Central memory CD4-positive, alpha-beta T cell (primary cell): Measurements from ENCODE around the gene SPPL2B.

Experiments
- DNase-seq: peaks from one replicate; pipeline ENCODE4 v3.0.0; 2022

SPPL2B gene

DNA sequence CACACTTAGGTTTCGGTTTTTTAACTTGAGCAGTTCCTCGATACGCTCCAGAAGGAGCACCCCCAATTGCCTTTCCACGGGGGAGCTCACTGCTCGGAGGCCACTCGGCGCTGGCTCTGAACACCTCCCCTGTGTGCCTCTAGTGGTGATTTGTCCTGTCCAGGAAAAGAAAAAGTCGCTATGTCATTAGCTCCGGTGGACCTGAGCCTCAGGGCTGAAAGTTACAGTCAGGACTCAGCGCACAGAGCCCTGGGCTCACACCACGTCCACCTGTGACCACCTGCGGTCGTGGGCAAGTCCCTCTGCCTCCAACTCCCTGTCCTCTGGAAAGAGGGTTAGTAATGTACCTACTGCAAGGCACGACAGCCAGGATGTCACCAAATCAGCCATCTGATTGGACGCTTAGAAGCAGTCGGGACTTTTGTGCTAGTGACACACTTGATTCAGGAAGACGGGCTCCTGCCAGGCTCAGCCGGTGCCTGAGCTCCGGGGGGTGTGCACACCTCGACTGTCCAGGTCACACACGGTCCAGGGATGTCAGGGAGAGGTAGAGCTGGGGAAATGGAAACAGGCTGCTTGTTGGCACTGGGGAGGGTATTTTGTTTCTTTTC, 27.7 kb downstream of the SPPL2B start:
- no peak for DNase-seq

DNA sequence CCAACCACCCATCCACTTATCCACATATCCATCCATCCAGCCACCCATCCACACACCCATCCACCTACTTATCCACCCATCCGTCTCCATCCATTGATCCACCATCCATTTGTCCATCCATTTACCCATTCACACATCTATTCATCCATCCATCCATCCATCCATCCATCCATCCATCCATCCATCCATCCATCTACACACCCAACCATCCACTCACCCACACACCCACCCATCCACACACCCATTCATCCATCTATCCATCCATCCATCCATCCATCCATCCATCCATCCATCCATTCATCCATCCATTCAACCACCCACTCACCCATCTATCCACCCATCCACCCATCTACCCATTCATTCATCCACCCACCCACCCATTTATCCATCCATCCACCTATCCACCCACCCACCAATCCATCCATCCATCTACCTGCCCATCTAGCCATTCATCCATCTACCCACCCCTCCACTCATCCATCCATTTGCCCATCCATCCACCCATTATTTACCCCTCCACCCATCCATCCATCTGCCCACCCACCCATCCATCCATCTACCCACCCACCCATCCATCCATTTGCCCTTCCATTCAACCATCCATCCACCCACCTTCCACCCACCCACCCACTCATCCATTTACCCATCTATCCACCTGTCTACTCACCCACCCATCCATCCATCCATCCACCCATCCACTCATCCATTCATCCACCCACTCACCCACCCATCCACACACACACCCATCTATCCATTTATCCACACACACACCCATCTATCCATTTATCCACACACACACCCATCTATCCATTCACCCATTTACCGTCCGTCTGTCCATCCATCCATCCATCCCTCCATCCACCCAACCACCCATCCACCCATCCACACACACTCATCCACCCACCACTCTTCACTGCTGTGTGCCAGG, 29.1 kb downstream of the SPPL2B start:
- DNase-seq = no peak

DNA sequence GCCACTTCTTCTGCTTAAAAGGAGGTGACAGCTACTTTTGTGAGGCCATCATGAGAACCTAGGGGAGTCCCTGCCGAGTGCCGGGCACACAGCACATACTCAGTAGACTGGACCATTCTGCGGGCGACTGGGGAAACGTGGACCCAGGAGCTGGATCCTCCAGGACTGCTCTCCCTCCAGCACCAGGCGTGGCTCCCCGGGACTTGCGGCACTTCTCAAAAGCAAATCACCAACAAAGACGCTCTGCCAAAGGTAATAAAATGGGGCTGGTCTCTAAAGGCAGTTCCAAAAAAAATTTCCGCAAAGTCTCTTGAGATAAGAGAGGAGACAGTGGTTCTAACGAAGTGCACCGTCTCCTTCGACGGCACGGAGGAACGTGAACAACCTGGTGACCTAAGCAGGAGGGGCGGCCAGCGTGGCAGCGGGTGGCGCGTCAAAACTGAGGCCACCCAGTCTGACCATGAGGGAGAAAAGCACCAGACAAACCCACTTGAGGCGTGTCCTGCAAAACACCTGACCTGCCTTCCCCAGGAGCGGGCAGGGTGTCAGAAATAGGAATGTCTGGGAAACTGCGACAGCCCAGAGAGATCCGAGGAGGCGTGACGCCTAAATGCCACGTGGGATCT, 30.2 kb downstream of the SPPL2B start:
- DNase-seq = no peak

- no peak for DNase-seq
Observed at GRCh38 chr19:2359992-2360685, 31.7 kb downstream of the SPPL2B start, which contains the start of gene TMPRSS9. TSS of gene TMPRSS9 (plus strand) at chr19:2360265. CDS start at chr19:2389786, 29,521 bp downstream.

DNA sequence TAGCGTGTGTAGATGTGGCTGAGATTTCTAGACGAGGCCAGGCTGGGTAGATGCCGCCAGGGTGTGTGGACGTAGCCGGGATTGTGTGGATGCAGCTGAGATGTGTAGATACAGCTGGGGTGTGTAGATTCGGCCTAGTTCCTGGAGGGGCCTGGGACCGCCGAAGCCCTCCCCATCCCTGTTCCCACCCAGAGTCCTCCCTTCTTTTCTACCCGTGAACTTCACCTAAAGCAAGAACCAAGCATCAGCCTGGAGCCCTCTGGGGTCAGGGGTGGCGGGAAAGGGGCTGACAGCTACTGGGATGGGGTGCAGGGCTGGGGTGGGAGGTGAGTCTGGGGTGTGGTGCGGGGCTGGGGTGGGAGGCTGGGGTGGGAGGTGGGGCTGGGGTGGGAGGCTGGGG, 32.3 kb downstream of the SPPL2B start:
- no peak for DNase-seq

- no peak for DNase-seq
Observed at GRCh38 chr19:2361246-2362045, 33.0 kb downstream of the SPPL2B start.

GRCh38 chr19:2362046-2362969, 33.8 kb downstream of the SPPL2B start:
- no peak for DNase-seq

DNA sequence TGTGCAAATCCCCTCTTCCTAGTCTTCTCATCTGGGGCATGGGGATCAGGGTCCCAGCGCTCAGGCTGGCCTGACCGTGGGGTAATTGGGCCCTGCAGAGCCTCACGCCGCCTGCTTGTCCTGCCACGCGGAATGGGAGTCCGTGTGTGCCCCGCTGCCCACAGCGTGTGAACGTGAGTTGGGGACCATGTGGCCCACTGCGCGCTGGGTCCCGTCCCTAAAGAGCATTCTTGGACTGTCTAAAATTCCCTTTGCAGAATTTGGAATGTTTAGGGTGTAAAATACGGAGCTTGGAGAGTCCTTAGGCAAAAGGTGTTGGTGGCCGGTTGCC, 34.5 kb downstream of the SPPL2B start:
- no peak for DNase-seq

DNA sequence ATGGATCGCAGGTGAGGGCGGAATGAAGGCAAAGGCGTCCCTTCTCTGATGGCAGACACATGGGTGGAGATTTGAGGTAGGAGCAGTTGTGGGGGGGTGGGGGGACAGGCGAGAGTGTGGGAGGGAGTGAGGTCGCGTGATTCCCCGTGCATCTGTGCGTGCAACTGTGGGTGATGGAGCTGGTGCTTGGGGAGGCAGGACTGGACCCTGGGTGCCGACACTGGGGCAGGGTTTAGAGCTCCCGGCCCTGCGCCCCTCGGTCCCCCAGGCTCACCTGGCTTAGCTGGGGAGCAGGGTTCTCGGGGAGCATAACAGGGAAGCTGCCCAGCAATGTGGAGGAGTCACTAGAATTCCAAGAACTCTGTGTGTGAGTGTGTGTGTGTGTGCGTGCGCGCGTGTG, 34.9 kb downstream of the SPPL2B start:
- no peak for DNase-seq

DNA sequence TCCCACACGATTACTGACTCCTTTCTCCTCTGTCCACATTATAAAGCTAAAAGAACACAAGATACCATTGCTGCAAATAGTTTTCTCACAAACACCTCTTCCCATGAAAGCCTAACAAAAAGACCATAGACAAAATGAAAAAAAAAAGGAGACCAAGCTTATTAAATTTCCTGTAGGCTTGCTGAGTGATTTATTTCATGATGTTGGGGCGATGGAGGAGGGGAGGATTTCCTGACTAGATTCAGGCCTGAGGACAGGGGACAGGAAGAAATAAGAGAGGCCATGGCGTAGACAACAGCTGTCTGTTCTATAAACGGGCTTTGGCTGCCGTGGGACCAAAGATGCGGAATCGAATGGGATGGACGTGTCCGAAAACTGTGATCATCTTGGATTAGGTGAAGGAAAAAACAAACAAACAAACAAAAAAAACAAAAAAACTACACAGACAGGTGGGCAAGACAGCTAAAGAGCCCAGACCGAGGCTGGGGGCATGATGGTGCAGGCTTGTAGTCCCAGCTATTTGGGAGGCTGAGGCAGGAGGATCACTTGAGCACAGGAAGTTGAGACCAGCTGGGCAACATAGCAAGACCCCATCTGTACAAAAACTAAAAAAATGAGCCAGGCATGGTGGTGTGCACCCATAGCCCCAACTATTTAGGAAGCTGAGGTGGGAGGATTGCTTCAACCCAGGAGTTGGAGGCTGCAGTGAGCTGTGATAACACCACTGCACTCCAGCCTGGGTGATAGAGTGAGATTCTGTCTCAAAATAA, 36.9 kb downstream of the SPPL2B start:
- no peak for DNase-seq

GRCh38 chr19:2371656-2372055, 43.2 kb downstream of the SPPL2B start:
- DNase-seq = no peak

DNA sequence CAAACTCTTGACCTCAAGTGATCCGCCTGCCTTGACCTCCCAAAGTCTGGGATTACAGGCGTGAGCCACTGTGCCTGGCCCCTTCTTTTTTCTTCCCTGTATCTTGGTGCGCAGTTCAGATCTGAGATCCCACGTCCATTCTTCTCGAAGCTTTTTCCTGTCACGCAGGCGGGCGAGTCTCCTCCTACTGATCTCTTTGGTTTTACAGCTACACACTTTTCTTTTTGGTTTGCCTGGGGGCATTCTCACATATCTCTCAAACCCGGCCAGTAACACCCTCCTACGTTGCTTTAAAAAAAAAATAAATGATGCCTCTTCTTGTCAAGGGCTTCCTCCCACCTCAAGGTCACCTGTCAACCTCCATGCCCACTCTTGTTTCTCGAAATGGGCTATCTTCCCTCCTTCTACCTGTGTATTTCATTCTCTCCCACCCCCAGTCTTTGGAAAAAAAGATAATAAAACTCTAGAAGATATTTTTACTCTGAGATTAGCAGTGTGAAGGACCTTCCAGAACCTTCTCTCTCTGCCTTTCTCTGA, 43.7 kb downstream of the SPPL2B start:
- DNase-seq = no peak

DNA sequence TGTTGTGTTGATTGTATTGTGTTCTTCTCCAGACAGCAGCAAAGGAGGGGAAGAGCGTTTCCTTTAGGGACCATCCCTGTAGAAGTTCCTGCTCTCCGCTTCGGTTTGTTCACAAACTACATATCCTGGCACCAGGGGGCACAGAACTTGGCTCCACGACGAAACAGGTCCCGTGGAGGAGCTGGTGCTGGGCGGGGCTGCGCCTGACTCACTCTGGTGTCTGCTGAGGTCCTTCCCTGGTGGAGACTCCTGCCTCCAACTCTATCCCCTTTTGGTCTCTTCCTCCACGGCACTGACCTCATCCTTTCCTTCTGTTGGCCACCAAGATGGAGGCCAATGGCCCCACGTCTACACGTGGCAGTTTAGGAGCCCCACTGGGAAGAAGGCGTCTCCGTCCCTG, 46.3 kb downstream of the SPPL2B start:
- DNase-seq = no peak

- DNase-seq = no peak
Observed at GRCh38 chr19:2375353-2376121, 47.1 kb downstream of the SPPL2B start.

- no peak for DNase-seq
Observed at GRCh38 chr19:2376784-2377519, 48.5 kb downstream of the SPPL2B start.

DNA sequence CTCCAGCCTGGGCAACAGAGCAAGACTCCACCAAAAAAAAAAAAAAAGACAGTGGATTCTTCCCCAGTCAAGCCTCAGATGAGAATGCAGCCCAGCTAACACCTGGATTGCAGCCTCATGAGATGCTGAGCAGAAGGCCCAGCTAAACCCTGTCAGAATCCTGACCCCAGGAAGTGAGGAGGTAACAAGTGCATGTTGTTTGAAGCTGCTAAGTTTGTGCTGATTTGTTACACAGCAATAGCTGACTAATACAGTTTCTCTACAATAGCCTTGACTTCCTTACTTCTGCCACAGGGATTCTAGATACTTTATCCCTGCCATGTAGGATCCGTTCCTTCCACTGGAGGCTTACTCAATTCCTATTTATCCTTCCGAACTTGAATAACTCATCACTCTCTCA, 52.1 kb downstream of the SPPL2B start:
- no peak for DNase-seq

DNA sequence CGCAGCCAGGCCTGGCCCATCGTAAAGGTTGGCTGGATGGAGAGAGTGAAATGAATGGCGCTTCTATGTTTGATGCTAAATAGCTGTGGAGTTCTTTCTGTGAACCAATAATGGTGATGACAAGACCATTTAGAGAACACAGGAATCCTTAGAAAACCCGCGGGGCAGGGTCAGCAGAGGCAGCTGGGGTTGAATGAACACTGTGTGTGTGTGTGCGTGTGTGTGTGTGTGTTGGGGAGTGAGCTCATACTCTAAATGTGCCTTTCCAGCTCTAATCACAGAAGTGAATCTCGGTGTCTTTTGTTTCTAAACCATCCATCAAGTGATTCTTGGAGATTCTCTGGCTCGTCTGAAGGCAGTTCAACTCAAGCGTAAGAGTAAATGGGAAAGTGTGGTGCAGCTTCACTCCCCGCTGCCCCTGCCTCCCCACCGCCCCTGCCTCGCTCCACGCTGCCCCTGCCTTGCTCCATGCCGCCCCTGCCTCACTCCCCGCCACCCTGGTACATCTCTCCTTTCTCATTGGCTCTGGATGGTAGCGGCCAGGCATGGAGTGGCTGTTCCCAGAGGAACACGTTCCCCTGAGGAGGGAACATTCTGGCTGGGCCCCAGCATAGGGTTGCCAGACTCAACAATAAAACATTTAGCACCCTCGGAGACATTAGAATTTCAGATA, 52.8 kb downstream of the SPPL2B start:
- DNase-seq = no peak
